ENCODE results near the gene GPR55.
"Not testable (repeated sequence)": the region's sequence is repeated elsewhere in the genome, so short reads cannot be mapped to it uniquely, and the experiment has no call there.

The GPR55 gene

GRCh38 chr2:230950874-230951339 is 25.9 kb upstream of the GPR55 start:
- no peak for DNase-seq (ENCODE audit: low spot score)

- no peak for DNase-seq (ENCODE audit: low spot score)
Observed at GRCh38 chr2:230949966-230950873, 25.2 kb upstream of the GPR55 start.

GRCh38 chr2:230947908-230948365 is 22.9 kb upstream of the GPR55 start:
- DNase-seq (ENCODE audit: low spot score), result peak; percentile 48

GRCh38 chr2:230947235-230947576 is 22.2 kb upstream of the GPR55 start:
- DNase-seq (ENCODE audit: low spot score), result no peak

- DNase-seq (ENCODE audit: low spot score), result no peak
Observed at GRCh38 chr2:230946429-230947234, 21.6 kb upstream of the GPR55 start.

- no peak for DNase-seq (ENCODE audit: low spot score)
Observed at GRCh38 chr2:230944757-230945372, 19.8 kb upstream of the GPR55 start.

- no peak for DNase-seq (ENCODE audit: low spot score)
Observed at GRCh38 chr2:230944123-230944653, 19.1 kb upstream of the GPR55 start.

- peak; percentile 70 for DNase-seq (ENCODE audit: low spot score)
Observed at GRCh38 chr2:230942920-230943896, 18.2 kb upstream of the GPR55 start.

- no peak for DNase-seq (ENCODE audit: low spot score)
Observed at GRCh38 chr2:230942371-230942770, 17.3 kb upstream of the GPR55 start.

GRCh38 chr2:230941202-230942180 is 16.4 kb upstream of the GPR55 start:
- no peak for DNase-seq (ENCODE audit: low spot score)

- DNase-seq (ENCODE audit: low spot score), result no peak
Observed at GRCh38 chr2:230940471-230940815, 15.4 kb upstream of the GPR55 start.

- no peak for DNase-seq (ENCODE audit: low spot score)
Observed at GRCh38 chr2:230939691-230940470, 14.8 kb upstream of the GPR55 start.

- no peak for DNase-seq (ENCODE audit: low spot score)
Observed at GRCh38 chr2:230939066-230939591, 14.1 kb upstream of the GPR55 start.

- DNase-seq (ENCODE audit: low spot score), result no peak
Observed at GRCh38 chr2:230938516-230939065, 13.5 kb upstream of the GPR55 start.

- DNase-seq (ENCODE audit: low spot score), result no peak
Observed at GRCh38 chr2:230938098-230938497, 13.1 kb upstream of the GPR55 start.

GRCh38 chr2:230937362-230937761 is 12.3 kb upstream of the GPR55 start:
- DNase-seq (ENCODE audit: low spot score), result no peak

- DNase-seq (ENCODE audit: low spot score), result not testable (repeated sequence)
Observed at GRCh38 chr2:230936243-230936642, 11.2 kb upstream of the GPR55 start.

GRCh38 chr2:230935130-230935430 is 10.0 kb upstream of the GPR55 start:
- no peak for DNase-seq (ENCODE audit: low spot score)

Data from Ammon's horn (tissue), 1 donor.